OCI-LY7 (cell line): ENCODE measurements around the gene ARID4A.
A peak's percentile ranks its signal among the peaks of the same experiment; 100 is the strongest.

Experiments used
- EZH2phosphoT487 ChIP-seq: fragments of 200-600 bp; sonication (generic); IDR thresholded peaks from 2 replicates; pipeline ENCODE4 v1.6.1; 2018; ENCODE audit warnings: low read depth, borderline replicate concordance, mild to moderate bottlenecking, mixed run types, antibody characterized with exemption, low read length, moderate library complexity, mixed read lengths
- TF ChIP-seq, protein P1 (sequence below): fragments of 200-600 bp; sonication (generic); conservative IDR thresholded peaks from 2 replicates; pipeline ENCODE4 v1.5.1; 2014; ENCODE audit warnings: mild to moderate bottlenecking, antibody characterized with exemption, low read length, moderate library complexity, mixed read lengths

DNA sequence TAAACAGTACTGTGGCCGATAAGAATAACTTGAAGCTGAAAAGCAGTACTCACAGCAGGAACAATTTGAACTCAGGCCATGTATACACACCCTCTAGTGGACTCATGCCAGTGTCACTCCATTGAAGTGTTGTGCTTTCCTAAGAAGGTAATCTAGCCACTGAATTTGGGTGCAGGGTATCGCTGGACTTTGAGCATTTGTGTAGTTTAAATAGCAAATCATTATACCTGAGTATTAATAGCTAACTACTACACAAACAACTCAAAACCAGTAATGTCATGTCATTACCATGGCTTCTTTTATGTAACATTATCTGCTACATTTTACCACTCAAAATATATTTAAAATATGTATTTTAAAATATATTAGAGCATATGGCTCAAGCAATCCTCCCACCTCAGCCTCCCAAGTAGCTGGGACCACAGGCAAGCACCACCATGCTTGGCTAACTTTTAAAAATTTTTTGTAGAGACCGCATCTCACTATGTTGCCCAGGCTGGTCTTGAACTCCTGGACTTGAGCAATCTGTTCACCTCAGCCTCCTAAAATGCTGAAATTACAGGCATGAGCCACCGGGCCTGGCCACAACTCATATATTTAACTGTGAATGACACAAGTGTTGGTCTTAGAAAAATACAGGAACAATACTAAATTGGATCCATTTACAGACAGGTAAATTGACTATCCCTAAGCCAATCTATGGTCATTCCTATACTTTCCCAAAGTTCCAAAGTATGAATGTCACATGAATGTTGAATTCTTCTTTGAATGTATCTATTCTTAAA, 25.6 kb upstream of the ARID4A start:
- TF ChIP-seq, protein P1, sequence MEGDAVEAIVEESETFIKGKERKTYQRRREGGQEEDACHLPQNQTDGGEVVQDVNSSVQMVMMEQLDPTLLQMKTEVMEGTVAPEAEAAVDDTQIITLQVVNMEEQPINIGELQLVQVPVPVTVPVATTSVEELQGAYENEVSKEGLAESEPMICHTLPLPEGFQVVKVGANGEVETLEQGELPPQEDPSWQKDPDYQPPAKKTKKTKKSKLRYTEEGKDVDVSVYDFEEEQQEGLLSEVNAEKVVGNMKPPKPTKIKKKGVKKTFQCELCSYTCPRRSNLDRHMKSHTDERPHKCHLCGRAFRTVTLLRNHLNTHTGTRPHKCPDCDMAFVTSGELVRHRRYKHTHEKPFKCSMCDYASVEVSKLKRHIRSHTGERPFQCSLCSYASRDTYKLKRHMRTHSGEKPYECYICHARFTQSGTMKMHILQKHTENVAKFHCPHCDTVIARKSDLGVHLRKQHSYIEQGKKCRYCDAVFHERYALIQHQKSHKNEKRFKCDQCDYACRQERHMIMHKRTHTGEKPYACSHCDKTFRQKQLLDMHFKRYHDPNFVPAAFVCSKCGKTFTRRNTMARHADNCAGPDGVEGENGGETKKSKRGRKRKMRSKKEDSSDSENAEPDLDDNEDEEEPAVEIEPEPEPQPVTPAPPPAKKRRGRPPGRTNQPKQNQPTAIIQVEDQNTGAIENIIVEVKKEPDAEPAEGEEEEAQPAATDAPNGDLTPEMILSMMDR = peak; percentile 33; the same call in 1 of the 2 replicates
- no peak for TF ChIP-seq EZH2phosphoT487
